HG03558 (cell line): ENCODE measurements around the gene LSM14A.
"Not testable (repeated sequence)": the region's sequence is repeated elsewhere in the genome, so short reads cannot be mapped to it uniquely, and the experiment has no call there.

Source experiments
- ATAC-seq: cut with Tn5 transposase; IDR thresholded peaks from one replicate; pipeline ENCODE4 v1.9.1; 2021; ENCODE audit warnings: moderate number of reproducible peaks; ENCODE audit not compliant: unreplicated experiment; ENCODE audit errors: extremely low read depth

Gene LSM14A

DNA sequence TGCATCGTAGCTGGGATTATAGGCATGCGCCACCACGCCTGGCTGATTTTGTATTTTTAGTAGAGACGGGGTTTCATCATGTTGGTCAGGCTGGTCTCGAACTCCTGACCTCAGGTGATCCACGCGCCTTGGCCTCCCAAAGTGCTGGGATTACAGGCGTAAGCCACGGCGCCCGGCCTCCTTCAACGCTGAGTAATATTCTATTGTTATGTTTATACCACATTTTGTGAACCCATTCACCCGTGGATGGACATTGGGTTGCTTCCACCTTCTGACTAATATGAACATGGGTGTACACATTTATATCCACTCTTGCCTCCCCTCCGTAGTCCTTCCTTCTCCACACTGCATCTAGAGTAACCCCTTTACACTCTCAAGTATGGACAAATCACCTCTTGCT, 80.9 kb downstream of the LSM14A start:
- ATAC-seq = not testable (repeated sequence)

DNA sequence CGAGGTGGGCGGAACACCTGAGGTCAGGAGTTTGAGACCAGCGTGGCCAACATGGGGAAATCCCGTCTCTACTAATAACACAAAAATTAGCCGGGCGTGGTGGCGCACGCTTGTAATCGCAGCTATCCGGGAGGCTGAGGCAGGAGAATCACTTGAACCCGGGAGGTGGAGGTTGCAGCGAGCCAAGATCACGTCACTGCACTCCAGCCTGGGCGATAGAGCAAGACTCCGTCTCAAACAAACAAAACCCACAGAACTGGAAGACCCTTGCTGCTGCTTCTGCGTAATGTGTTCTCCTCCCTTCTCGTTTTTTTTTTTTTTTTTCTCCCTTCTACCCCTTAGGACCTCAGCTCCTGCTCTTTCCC, 81.4 kb downstream of the LSM14A start:
- not testable (repeated sequence) for ATAC-seq

DNA sequence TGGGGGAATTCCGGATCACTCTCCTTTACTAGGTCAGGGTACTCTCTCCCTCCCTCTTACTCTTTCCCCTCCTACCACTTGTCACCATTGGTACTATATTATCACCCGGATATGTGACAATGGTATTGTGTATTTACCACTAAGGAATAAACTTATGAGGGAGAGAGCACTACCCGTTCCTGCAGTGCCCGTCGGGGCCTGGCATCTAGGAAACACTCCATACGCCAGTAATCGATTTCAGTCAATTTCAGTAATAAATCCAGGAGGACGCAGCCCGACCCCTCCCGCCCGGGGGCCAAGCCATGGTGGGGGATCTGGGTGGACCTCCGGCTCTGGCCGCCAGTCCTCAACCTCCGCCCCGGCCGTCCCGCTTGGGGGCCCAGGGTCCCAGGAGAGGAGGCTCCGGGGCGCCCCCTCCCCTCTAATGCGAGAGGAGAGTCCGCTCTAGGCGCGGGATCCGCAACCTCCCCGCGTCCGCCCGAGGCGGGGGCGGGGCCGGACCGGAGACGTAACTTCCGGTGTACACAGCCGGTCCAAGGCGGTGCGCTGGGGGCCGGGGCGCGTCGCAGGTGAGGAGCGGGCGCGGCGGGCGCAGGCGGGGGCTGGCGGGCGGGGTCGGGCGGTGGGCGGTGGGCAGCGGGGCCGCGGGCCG, 81.9 kb downstream of the LSM14A start, which contains the start of gene GARRE1:
Gene GARRE1, plus strand, starts transcription at position 509 of the 652 bp plus-strand sequence. CDS start 45,920 bp downstream, outside the sequence.
- no peak for ATAC-seq

DNA sequence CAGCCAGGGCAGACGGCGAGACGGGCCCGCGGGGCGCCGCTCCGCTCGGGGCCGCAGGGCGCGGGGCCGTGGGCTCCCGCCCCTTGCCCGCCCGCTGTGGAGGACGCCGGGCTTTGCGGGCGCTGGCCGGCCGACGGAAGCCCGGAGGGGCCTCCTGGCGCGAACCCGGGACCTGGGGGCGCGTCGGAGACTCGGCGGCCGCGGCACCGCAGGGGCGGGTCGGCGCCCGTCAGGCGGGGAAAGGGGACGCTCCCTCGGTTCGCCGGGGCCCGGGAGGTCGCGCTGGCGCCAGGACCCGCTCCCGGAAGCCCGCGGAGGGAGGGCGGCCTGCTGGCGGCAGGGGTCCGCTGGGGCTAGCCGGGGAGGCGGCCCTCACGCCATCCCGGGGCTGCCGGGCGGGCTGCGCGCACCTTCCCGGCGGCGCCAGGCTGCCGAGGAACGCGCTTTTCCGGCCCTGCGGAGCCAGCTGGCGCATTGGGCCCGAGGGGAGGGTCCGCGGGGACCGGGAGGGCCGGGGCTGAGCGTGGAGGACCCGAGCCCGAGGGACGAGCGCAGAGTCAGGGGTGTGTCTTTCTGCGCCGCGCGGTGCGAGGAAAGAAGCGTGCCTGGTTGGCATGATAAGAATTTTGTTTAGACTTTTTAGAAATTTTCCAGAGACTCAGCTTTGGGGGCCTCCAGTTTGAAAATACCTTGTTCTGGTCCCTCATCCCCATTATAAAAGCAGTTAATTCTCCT, 82.6 kb downstream of the LSM14A start:
- ATAC-seq = no peak

DNA sequence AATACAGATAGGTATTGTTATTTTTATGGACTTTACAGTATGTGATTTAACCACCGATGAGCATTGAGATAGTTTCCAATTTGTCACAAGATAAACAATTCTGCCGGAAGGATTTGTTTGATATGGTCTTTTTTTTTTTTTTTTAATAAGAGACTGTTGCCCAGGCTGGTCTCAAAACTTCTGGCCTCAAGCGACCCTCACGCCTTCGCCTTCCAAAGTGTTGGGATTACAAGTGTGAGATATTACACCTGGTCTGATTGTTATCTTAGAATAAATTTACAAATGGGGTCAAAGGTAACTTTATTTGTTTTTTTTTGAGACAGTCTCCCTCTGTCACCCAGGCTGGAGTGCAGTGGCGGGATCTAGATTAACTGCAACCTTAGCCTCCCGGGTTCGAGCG, 83.2 kb downstream of the LSM14A start:
- no peak for ATAC-seq

DNA sequence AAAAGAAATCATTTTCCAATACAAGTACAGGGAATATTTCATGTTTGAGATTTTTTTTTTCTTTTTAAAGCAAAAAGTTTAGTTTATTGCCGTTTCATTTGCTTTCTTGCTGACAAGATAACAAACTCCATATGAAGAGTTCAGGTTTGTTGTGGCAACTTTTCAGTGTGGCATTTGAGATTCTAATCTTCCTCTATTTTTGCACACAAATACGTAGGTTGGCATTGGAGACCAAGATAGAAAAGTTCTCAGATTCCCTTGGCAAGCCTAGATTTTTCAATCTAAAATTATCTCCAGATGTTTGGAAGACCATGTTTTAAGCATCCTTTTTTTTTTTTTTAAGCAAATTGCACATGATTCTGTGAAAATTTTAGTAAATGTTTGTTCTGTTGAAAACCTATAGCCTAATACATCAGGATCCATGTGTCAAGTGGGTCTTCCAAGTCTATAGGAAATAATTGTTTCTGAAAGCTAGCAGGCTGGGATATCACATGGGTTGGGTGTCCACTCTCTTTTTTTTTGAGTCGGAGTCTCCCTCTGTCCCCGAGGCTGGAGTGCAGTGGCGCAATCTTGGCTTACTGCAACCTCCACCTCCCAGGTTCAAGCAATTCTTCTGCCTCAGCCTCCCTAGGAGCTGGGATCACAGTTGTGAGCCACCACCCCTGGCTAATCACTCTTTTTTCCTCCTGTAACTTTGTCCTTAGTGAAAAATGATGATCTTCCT, 84.7 kb downstream of the LSM14A start:
- ATAC-seq = no peak

DNA sequence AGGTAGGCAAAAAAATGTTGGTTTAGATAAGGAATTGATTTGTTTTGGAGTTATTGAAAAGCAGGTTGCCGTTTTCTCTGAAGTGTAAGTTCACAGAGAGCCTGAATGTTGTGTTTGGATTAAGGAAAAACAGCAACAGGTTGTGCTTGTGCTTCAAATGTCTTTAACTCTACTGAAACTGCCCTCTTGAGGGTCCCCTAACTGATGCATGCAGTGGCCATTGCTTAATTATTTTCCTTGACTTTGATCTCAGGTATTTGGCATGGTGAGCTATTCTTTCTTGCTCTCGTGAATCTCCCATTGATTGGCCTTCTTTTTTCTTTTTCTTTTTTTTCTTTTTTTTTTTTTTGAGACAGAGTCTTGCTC, 85.2 kb downstream of the LSM14A start:
- ATAC-seq = no peak

DNA sequence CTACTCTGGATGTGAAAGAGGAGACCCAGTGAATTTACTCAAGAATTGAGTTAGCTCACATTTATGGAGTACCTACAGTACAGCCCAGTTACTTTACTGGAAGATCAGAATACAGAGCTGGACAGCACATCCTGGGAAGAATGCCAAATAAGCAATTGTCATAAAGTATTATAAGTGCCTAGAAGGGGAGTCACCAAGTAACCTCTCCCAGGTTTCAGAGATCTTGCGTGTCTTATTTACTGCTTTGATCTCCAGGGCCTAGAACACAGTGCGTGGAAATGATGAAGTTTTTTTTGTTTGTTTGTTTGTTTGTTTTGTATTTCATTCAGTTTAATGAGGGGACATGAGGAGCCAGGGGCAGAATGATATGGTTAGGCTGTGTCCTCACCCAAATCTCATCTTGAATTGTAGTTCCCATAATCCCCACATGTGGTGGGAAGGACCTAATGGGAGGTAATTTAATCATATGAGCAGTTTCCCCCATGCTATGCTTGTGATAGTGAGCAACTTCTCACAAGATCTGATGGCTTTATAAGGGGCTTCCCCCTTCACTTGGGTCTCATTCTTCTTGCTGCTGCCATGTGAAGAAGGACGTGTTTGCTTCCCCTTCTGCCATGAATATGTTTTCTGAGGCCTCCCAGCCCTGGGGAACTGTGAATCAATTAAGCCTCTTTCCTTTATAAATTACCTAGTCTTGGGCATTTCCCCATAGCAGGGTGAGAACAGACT, 87.2 kb downstream of the LSM14A start:
- no peak for ATAC-seq

DNA sequence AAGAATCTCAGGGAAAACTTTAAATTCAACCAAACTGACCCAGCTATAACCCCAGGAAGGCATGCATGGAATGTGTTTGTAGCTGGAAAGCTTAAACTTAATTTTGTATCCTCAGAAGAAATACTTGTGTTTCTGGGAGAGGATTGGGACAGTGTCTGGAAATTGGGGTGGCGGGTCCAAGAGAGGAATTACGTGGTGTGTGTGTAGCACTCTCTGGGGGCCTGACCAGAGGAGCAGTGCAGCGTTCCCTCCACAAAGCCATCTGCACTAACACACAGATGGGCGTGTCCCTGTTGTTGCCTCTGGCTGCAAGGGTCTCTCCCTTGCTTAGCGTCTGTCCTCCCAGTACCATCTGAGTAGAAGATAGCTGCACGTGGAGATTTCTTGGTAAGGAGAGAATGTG, 88.5 kb downstream of the LSM14A start:
- no peak for ATAC-seq

DNA sequence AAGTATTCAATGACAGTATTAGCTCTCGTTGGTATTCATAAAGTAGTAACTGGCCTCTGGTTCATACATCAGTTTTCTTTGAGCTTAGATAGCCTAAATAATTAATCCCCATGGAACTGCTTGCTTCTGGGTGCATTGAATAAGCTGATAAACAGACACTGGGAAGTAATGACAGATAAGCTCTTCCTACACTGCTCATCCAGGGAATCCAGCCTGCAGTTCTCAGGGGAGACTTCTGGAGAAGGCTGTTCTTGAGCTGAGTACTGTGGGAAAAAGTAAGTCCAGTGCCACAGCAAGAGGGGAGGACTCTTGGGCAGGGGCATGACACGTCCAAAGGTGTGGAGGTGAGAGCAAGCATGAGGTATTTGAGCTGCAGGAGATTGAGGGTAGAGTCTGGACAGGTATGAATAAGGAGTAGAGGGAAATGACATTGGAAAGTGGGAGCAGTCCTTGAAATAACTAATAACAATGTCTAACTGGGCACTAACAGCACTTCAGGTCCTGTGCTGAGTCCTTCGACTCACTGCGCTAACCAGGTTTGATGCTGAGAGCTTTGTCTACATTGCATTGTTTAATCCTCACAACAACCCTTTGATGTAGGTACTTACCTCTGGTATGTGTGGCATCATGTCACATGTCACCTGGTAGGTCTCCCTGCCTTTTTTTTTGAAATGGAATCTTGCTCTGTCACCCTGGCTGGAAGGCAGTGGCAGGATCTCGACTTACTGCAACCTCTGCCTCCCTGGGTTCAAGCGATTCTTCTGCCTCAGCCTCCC, 89.2 kb downstream of the LSM14A start:
- no peak for ATAC-seq

DNA sequence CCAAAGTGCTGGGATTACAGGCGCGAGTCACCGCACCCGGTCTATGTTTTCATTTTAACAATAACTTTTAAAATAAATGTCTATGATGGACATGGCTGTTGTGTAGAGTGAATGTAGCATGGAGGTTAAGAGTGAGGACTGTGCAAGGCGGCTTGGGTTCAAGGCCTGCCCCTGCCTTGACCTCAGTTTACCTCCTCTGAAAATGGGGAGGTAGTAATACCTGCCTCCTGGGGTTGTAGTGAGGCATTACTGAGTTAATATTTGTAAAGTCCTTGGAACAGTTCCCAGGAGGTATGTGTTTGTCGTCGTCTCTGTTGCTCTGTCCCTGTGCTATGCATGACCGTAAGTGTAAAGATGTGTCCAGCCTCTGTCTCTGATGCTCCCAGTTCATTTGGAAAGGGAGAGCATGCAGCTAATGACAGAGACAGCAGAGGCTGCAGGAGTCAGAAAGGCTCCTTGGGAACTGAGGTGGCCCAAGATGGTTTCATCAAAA, 91.5 kb downstream of the LSM14A start:
- ATAC-seq = no peak

DNA sequence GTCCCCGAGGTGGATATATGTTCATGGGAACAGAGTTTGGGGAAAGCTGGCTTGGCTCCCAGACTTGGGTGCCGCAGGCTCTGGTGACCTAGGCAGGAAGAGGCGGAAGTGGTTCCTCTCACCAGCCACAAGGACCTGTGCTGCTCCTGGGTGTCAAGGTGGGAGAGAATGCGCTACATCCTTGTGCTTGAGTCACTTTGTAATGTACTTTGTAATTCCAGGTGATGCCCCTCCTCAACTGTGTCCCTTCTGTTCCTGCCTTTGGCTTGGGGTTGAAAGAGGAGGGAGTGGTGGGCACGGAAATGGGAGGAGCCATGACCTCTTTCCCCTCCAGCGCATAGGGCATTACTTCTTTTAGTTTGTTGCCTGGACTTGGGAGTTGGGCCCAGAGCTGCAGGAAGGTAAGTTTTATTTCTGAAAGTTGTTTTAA, 92.9 kb downstream of the LSM14A start:
- no peak for ATAC-seq

DNA sequence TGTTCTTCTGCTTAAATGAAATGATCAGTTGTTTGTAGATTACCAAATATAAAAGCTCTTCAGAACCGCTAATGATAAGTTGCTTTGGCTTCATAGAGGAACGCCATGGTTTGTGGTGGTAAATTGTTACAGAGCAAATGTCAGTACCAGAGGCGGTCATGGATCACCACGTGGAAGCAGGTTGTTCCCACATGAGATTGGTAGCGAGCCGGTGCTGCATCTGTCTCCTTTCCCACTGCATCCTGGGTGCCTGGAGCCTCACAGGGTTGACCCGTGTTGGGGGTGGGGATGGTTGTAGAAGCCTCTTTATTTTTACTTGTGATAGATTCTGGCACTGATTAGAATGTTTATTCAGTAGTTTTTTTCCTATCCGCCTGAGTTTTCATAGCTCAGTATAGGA, 96.8 kb downstream of the LSM14A start:
- ATAC-seq = no peak

DNA sequence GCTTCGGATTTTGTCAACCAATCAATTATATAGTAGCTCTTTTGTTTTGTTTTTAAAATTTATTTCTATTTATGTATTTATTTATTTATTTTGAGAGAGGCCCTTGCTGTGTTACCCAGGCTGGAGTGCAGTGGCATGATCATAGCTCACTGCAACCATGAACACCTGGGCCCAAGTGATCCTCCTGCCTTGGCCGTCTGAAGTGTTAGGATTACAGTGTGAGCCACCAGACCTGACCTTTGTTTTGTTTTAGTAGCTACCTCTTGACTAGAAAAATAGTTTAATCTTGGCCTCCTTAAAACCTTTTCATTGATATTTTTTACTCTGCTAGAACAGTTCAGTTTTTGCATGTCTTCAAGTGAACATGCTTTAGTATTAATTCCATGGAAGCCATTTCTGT, 97.2 kb downstream of the LSM14A start:
- no peak for ATAC-seq

DNA sequence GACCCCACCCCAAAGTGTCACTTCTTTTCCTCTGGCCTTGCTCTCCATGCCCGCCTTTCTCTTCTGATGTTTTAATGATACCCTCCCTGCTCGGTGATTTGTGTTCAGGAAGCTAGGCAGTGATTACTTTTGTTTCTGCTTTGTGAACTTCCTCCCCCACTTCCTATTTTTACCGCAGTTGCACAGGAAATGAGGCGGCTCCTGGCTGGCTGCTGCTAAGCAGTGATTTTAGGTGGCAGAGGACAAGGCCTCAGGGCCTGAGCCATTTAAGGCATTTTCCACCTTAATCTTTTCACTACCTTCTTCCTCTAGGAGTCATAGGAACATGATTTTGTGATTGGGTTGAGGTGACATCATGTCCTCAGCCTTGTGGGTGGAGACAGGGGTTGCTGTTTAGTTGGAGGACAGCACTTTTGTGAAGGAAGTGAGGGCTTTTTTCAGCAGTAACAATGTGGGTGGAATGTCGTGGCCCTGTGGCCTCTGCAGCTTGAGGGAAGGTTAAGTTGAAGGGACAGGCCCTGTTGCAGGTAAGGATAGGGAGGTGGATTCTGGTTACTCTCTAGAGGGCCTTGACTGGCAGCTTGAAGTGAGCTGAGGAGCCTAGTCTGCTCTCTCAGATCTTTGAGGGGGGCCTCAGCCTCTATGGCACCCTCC, 97.8 kb downstream of the LSM14A start:
- ATAC-seq = no peak

DNA sequence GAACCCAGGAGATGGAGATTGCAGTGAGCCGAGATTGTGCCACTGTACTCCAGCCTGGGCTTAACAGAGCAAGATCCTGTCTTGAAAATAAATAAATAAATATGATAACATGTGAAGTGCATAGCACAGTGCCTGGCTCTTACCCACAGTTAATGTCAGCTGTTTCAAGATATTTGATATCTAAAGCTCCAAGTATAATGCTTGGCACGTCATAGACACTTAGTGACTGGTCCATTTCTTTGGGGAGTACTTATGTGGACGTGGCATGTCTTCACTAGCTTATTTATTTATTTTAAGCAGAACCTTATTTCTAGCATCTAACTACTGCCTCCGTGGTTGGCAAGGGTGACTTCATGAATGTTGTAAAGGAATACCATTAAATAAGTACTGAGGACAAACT, 100.8 kb downstream of the LSM14A start:
- no peak for ATAC-seq

DNA sequence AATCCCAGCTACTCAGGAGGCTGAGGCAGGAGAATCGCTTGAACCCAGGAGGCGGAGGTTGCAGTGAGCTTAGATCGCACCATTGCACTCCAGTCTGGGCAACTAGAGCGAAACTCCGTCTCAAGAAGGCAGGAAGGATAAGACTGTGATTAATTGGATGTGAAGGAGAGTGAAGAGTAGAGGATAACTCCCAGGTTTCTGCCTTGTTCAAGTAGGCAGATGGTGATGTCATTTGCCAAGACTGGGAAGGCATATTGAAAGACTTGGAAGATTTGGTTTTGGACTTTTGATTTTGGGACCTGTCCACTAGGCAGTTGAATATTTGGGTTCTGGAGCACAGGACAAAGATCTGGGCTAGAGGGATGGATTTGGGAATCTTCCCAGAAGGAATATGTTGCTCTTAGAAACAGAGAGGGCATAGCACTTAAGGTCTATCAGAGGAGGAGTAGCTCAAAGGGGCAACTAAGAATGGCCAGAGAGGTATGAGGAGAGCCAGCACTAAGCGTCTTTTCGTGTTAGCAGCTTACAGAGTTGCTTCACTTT, 102.1 kb downstream of the LSM14A start:
- ATAC-seq = no peak

DNA sequence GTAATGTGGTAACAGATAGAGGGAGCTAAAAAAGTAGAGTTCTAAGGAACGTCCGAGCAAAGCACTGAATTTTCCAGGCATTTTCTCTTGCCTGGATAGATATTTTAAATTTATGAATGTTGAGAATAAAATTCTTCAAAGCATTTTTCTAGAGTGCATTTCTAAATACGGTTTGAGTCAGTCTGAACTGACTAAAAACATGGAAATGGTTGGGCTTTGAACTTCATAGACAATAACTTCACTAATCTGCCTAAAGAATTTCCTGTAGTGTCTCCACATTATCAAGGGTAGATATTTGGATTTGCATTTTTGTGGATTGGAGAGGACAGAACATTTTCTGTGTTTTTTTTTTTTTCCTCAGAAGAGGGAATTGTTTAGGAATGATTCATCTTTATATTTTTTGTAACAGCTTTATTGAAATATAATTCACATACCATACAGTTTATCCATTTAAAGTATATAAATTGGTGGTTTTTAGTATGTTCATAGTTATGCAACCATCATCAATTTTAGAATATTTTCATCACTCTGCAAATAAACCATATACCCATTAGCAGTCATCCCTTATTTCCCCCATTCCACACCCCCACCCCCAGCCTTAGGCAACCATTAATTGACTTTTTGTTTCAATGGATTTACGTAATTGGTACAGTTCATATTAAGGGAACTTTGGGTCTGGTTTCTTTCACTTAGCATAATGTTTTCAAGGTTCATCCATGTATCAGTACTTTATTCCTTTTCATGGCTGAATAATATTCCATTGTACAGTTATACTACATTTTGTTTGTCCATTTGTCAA, 102.7 kb downstream of the LSM14A start:
- no peak for ATAC-seq
